Measurements from ENCODE around the gene LAYN. TPM values are rescaled to one million over a fixed set of nuclear protein-coding genes. Genes with fewer than 3 reads are reported as not detected.

Gene LAYN
- 18.8 and 23.1 TPM in 2 replicates for total RNA-seq (2014; rRNA removed)
- 44.3 TPM for polyA plus RNA-seq (2012)

- DNase-seq (ENCODE audit: low read depth) = peak; percentile 44
These were observed at the start of gene LAYN for GRCh38 chr11:111540114-111540936. Gene LAYN (plus strand): TSS chr11:111540720. CDS start chr11:111540844, 124 bp downstream.

- no peak for DNase-seq (ENCODE audit: low read depth)
These were observed 46.5 kb upstream of the LAYN start for GRCh38 chr11:111494040-111494439.

DNA sequence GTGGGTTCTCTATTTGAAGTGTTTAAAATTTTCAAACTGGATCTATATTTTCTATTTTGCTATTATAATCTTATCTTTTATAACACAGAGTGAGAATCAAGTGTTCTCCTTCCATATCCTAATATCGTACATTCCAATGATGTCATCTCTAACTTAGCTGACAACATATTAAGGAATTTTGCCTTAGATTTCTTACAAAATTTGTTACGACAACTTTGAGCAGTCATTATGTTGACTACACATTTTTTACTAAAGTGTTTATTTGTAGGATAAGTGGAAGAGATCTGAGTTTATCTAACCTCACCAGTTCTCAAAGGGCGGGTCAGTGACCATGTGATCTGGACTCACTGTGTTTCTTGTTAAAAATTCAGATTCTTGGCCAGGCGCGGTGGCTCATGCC is 41.0 kb upstream of the LAYN start:
- DNase-seq (ENCODE audit: low read depth) = no peak

GRCh38 chr11:111500481-111500880 is 40.0 kb upstream of the LAYN start:
- no peak for DNase-seq (ENCODE audit: low read depth)

GRCh38 chr11:111502611-111503010 is 37.9 kb upstream of the LAYN start:
- DNase-seq (ENCODE audit: low read depth) = no peak

DNA sequence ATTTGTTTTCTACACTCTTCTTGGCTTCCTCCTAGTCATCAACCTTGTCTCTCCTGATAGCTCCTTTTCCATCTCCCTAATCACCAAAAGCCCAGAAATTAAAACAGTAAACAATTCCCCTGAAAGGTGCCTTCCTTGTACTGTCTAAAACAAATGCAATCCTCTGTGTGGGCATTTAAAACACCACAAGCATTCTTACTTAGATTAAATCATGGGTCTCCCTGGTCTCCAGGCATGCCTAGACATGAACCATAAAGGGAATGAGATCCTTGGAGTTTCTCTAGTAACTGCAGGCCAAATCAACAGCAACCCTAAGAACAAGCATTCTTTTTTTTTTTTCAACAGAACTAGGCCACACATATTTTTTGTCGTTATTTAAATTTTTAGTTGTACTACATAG is 30.2 kb upstream of the LAYN start:
- peak; percentile 41 for DNase-seq (ENCODE audit: low read depth)

- DNase-seq (ENCODE audit: low read depth) = no peak
These were observed 28.0 kb upstream of the LAYN start, which contains the start of gene BTG4 for GRCh38 chr11:111512296-111513239. Gene BTG4 (minus strand): TSS chr11:111512386. CDS start chr11:111498776, 13,610 bp downstream.

- DNase-seq (ENCODE audit: low read depth) = no peak
These were observed 27.3 kb upstream of the LAYN start for GRCh38 chr11:111513240-111513605.

- no peak for DNase-seq (ENCODE audit: low read depth)
These were observed 26.1 kb upstream of the LAYN start, which contains the start of gene HOATZ for GRCh38 chr11:111514216-111515031. Gene HOATZ (plus strand): TSS chr11:111514778. CDS start chr11:111514785, 7 bp downstream.

- no peak for DNase-seq (ENCODE audit: low read depth)
These were observed 24.9 kb upstream of the LAYN start for GRCh38 chr11:111515591-111515990.

- no peak for DNase-seq (ENCODE audit: low read depth)
These were observed 21.9 kb upstream of the LAYN start for GRCh38 chr11:111518668-111519067.

DNA sequence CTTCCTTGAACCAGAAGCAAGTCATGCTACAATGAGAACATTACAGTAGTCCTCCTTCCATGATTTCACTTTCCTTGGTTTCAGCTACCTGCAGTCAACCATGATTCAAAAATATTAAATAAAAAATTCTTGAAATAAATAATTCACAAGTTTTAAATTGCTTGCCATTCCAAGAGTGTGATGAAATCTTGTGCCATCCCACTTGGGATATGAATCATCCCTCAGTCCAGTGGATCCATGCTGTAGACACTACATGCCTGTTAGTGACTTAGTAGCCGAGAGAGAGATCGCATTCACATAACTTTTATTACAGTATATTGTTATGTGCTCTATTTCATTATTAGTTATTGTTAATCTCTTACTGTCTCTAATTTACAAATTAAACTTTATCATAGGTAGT is 20.0 kb upstream of the LAYN start:
- peak; percentile 70 for DNase-seq (ENCODE audit: low read depth)

DNA sequence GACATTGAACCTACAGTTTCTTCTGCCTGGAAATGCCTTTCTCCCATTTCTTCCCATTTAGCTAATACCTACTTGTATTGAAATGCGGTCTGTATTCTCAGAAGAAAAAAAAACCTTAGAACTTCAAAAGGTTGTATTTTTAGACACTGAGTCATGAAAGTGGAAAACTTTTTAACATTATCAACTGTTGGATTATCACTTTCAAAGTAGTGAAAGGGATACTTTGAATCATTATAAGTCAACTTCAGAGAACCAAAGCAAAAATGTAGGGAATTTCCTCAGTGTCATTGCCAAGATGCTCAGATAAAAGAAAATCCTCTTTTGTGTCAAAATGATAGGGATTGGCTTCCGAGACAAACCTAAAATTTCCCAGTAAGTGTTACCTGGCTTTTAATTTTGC is 19.4 kb upstream of the LAYN start:
- DNase-seq (ENCODE audit: low read depth) = peak; percentile 47

DNA sequence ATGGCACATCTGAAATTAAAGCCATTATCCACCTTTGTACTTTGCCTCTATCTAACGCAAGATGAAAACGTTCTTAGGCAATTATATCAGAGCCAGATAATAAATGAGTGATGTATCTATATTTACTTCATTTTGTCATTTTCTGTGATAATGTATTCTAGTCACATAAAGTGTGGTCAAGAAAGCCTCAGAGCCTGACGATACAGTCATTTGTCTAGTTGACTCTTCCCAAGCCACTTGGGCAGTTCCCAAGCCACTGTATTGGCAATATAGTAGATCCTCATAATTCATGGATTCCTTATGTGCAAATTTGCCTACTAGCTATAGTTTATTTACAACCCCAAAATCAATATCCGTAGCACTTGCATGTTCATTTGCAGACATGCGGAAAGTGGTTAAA is 18.1 kb upstream of the LAYN start:
- DNase-seq (ENCODE audit: low read depth) = no peak

- no peak for DNase-seq (ENCODE audit: low read depth)
These were observed 17.2 kb upstream of the LAYN start for GRCh38 chr11:111523343-111523742.

- no peak for DNase-seq (ENCODE audit: low read depth)
These were observed 16.5 kb upstream of the LAYN start for GRCh38 chr11:111524056-111524455.

GRCh38 chr11:111525456-111525855 is 15.1 kb upstream of the LAYN start:
- no peak for DNase-seq (ENCODE audit: low read depth)

DNA sequence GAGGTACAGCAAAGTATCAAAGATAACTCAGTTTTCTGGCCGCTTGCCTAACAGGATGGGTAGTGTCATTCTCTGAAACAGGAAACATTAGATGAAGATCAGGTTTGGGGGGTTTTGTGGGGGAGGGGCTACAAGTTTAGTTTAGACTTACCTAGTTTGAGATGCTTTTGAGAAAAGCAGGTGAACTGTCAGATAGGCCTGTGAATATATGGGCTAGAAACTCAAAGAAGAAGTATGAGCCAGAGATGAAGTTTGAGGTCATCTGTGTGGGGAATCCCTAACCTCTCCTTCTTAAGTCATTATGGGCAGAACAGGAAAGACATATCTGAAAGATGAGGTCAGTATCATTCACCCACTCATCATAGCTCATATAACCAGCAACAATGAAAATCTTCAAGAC is 14.0 kb upstream of the LAYN start:
- DNase-seq (ENCODE audit: low read depth) = peak; percentile 71

GRCh38 chr11:111527279-111527678 is 13.2 kb upstream of the LAYN start:
- no peak for DNase-seq (ENCODE audit: low read depth)

- no peak for DNase-seq (ENCODE audit: low read depth)
These were observed 12.0 kb upstream of the LAYN start for GRCh38 chr11:111528557-111528956.

GRCh38 chr11:111530091-111530490 is 10.4 kb upstream of the LAYN start:
- no peak for DNase-seq (ENCODE audit: low read depth)
